ENCODE measurements around the gene KRTAP10-3.

The KRTAP10-3 gene

DNA sequence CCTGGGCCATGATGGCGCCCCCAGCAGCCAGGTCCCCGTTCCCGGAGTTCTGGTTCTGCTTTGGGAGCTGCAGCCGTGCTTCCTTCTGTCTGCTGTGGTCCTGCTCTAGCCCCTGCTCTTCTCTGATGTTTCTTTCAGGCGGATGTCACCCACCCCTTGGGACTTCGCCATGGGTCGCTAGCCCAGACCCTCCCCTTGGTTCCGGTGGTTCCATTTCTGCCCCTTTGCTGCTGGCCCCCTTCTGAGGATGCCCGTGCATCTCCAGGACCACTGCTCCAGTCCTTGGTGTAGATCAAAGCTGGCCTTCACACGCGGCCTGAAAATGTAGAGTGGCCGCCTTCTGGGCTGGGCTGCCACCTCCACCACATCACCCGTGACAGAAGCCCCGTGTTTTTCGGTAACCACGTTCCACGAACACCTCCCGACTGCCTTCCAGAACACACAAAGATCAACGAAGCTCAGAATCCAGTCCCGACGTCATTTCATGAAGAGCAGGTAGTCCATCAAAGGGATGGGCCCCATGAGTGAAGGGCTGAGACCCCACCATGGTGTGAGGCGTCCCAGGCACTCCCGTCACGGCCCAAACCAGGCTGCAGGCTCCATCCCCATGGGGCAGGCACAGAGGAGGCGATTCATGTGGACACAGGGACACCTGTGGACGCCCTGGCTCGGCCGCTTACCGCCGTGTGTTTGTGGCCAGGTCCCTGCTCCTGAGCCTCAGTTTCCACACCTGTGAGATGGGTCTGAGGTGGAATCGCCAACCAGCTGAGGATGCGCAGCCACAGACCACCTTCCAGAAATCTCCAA lies 43.0 kb downstream of the KRTAP10-3 start:
- DNase-seq (ENCODE audit: low spot score), result no peak

DNA sequence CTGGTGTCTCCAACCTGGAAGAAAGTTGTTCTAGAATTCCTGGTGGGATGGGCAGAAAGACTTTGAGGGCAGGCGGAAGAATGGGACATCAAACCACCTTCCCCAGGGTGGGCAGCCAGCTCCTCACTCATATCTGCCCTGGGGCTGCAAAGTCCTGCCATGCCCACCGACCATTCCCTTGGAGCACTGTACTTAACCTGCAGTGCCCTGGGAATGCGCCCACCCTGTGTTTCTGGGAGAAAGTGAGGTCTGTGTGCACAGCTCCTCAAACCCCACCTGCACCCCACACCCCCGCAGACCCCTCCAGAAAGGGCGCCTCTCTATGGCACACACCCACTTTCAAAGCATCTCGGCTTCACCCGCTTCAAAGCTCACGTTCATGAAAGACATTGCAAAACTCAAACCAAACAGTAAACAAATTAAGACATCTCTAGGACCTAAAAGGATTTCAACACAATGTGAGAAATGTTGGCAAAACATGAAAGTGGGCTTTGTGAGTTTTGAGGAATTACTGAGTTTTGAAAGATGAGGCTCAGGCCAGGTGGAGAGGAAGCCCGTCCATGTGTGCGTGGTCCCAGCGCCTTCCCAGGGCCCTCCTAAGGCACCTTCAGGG lies 43.7 kb downstream of the KRTAP10-3 start:
- no peak for DNase-seq (ENCODE audit: low spot score)

DNA sequence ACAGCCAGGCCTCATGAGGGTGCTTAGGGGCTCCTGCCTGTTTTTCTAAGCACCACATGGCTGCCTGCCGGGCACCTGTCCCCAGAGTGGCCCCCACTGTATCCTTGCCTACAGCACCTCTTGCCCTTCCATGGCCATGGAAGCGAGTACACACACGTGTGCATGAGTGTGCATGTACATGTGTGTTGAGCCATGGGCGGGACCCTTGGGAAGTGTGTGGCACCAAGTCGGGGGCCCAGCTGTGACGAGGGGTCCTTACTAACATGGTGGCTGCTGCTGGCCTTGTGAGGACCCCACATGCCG lies 44.4 kb downstream of the KRTAP10-3 start:
- DNase-seq (ENCODE audit: low spot score), result no peak

DNA sequence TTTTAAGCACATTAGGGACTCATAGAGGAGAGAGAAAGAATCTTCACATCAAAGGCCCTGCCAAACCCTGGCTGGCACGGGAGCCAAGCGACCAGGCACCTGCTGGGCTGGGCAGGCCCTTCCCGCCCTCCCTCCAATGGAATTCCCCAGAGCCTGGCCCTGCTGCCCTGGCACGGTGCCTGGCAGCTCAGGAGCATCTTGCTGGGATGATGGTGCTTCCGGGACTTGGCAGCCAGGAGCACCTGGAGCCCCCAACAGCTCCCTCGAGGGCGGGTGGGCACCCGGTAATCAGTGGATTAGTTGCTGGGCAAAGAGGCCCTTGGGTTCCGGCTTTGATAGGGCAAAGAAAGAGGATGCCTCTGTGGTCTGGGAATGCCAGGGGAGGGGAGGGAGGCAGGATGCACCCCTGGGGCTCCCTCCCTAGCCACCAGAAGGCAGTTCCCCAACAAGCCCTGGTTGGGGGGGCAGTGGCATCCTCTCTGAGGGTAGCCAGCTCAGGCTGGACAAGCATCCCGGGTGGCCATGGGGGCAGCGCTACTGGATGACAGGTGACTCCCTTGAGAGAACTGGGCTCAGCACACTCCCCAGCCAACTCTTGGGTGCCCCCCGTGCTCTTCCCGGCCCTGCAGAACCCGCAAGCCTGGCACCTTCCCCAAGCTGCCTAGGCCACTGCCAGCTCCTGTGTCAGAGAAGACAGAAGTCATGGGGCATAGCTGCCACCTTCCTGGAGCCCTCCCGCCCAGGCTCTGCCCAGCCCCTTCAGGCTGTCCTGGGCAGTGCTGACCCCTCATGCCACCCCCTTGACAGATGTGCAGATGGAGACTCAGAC lies 45.0 kb downstream of the KRTAP10-3 start:
- no peak for DNase-seq (ENCODE audit: low spot score)

DNA sequence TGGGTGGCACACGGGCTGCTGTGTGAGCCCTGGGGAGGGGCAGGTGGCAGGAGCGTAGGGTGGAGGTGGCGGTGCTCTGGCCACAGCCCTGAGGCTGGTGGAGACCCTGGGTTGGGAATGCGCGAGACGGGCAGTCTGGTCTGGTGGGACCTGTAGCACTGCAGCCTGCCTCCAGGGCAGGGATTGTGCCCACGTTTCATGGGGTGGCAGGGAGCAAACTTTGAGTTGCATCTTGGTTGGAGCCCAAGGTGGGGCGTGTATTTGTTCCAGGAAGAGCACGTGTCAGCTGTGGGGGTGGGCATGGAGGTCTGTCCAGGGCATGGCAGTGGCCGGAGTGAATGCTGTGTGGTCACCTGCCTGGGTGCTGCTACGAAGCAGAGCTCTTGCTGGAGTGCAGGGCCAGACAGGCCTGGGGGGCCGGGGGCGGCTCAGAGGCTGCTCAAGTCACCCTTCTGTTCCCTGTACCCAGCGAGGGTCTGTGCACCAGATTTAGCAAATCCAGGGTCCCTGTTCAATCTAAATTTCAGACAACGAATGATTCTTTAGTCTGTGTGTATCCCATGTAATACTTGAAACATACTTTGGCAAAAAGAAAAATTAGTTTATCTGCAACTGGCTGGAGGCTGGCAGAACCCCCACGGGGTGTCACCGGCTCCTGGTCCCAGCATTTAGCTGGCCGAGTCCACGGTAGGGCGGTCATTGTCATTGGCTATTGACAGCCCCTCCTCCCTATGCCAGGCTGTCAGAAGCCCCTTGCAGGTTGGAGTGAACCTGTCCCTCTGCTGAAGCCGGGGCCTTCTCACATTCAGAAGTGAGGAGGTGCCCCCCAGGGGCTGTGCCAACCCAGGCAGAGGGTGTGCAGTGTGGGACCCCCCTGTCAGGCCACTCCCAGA lies 45.9 kb downstream of the KRTAP10-3 start:
- no peak for DNase-seq (ENCODE audit: low spot score)

DNA sequence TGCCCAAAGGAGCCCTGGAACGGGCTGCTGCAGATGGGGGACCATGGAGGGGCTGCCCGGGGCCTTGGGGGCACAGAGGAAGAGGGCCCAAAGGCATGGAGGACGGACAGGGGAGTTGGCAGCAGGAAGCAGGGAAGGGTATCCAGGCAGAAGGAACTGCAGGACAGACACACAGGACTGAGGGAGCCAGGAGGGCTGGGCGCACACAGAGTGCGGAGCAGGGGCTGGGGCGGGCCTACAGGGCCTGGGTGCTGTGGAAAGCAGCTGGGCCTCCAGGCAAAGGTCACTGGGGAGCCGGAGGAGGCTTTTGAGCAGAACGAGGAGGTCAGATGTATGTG lies 46.7 kb downstream of the KRTAP10-3 start:
- DNase-seq (ENCODE audit: low spot score), result no peak

DNA sequence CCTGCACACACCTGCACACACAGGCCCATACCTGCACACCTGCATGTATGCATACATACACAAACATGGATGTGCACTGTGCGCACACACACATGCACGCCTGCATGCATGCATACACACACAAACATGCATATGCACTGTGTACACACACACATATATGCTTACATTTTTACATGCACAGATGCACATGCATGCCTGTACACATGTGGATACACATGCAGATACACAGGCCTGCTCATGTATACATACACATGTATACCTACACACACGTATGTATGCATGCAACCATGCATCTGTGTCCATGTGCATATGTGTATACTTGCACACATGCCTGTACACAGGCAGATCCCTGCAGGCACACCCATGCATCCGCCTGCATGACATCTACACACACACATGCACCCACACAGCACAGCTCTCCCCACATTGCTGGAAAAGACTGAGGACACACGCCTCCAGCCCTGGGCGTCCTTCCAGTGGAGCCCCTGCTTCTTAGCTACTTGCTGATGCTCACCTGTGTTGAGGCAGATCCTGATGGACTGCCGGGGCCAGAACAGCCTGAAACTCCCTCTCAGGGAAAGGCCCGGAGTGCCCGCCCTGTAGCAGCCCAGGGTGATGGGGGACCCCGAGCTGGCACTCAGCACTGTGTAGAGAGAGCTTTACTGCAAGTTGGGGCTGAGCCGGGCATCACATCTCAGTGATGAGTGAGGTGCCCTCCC lies 47.2 kb downstream of the KRTAP10-3 start:
- DNase-seq (ENCODE audit: low spot score), result no peak

DNA sequence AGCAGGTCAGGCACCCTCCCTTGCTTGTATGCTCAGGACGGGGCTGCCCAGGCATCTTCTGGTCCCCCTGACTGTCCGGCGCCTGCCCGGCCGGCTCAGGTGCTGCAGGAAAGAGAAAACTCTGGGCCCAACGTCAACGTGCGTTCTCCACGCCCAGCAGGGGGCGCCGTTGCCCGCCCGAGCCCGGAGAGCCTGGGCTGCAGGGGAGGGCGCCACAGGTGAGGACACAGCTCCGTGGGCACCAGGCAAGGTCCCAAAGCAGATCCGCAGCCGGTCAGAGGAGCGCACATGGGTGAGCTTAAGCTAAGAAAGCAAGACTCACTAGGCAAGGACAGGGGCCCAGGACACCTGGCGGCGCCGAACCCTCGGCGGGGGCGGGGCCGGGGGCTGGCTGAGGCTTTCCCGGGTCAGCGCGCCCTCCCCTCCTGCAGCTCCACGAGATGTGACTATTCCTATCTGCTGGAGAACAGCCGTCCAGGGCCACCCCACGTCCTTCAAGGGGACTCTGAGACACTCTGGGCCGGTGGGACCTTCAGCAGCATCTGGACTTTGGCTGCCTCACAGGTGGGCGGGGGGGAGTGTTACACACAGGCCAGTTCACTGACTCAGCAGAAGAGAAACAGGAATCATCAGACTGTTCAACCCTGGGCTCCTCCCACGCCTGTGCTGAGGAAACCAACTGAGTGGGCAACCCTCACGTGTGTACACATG lies 47.9 kb downstream of the KRTAP10-3 start:
- peak; percentile 72 for DNase-seq (ENCODE audit: low spot score)

DNA sequence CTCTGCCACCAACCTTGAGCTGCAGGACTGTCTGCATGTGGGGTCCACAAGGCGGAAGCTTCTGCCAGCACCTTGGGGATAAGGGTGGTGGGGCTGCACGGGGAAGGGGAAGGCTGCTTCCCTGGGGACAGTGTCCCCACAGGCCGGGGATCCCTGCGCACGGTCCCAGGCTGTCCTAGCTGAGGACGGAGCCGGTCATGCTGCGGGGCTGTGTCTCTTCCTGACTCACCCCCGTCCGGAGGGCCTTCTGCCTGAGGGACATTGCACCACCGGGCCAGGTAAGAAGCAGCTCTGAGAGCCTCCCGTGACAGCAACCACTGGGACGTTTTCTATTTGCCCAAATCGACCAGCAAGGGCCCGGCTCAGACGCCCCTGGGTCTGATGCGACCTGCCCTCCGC lies 48.5 kb downstream of the KRTAP10-3 start:
- DNase-seq (ENCODE audit: low spot score), result no peak

DNA sequence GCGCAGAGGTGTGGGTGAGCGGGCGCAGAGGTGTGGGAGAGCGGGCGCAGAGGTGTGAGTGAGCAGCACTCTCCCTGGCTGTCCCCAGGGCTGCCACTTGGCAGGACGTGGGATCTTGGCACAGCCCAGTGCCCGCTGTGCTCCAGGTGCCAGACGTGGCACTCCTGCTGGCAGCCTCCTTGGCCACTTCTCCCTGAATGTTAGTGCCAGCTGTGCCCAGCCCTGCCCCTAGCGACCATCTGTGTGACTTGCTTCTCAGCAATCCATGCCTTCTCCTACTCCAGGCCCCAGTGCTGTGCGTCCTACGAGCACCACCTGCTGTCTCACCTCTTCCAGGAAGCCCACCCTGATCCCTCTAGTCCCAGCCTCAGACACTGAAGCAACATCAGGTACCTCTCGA lies 49.1 kb downstream of the KRTAP10-3 start:
- no peak for DNase-seq (ENCODE audit: low spot score)

DNA sequence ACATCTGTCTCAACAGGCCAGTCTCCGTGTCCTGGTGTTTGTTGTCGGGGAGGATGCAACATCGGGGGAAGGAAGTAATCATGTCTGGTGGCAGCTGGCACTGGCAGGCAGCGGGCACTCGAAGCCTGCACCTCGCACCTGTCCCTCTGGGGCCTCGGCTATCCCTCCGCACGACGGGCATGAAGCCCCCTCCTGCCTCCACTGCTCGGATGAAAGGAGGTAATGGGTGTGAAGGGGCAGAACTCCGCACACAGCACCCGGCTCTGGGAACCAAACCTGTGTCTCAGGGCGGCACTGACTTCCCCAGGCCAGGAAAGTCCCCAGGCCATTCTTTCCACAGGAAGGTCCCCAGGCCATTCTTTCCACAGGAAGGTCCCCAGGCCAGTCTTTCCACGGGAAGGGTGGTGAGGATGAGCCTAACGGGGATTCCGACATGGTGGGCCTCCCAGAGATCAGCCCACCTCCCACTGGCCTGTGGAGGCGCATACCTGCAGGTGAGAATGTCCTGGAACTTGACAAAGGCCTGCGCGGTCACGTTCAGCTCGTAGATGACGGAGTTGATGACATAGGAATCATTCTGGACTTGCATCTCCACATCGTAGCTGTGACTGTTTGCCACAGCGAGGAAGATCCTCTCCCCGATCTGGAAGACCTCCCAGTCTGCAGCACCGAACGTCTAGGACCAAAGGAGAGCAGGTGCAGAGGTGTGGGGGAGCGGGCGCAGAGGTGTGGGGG lies 49.7 kb downstream of the KRTAP10-3 start:
- DNase-seq (ENCODE audit: low spot score), result no peak

DNA sequence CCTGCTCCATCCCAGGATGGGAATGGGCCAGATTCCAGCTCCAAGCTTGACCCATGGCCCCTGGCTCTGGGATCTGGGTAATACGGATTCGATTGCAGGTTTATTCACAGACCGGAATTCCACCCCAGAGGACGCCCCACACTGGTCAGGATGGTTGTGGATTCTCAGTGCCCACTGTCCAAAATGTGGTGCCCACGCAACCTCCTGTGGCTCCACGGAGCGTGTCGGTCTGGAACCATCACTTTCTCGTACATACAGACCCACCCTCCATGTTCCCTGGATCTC lies 50.2 kb downstream of the KRTAP10-3 start:
- DNase-seq (ENCODE audit: low spot score), result no peak
